NCI-H2081 treated with DMSO at 0.1 percent for 48 hours (cell line): Measurements from ENCODE around the gene TNFRSF19.

Experiments used
- DNase-seq: peaks from one replicate; lab custom pipeline; 2025; lab: John Stamatoyannopoulos, UW

The TNFRSF19 gene

DNA sequence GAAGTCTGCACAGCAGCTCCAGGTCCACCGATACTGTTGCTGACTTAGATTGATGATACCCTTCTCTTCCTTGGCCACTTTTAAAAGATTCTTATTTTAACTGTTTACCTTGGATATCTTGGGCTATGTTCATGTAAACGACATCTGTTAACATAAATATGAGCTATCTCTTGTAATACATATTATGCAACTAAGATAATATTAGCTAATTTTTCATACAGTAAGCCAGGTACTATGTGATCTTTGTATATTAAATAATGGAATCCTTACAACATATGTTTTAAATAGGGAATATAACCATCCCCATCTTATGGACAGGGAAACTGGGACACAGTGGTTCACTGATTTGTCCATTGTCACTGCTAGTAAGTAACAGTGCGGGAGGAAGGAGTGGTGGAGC lies 37.9 kb downstream of the TNFRSF19 start:
- no peak for DNase-seq

GRCh38 chr13:23608701-23609413 lies 38.6 kb downstream of the TNFRSF19 start:
- no peak for DNase-seq

DNA sequence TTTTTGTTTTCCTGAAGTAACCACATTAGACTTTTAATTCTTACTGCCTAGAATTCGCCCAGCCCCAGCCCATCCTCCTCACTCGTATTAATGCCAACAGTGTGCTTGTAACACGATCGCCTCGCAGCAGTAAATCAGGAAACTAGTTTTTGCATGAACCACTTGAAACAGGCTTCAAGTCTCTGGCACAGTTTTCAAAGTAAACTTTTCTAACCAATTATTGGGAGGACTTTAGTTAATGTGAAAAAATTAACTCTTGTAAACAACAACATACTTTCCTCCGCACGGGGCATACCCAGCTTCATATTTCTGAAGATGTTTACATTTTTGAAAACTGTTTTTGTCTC lies 39.2 kb downstream of the TNFRSF19 start:
- DNase-seq = no peak

DNA sequence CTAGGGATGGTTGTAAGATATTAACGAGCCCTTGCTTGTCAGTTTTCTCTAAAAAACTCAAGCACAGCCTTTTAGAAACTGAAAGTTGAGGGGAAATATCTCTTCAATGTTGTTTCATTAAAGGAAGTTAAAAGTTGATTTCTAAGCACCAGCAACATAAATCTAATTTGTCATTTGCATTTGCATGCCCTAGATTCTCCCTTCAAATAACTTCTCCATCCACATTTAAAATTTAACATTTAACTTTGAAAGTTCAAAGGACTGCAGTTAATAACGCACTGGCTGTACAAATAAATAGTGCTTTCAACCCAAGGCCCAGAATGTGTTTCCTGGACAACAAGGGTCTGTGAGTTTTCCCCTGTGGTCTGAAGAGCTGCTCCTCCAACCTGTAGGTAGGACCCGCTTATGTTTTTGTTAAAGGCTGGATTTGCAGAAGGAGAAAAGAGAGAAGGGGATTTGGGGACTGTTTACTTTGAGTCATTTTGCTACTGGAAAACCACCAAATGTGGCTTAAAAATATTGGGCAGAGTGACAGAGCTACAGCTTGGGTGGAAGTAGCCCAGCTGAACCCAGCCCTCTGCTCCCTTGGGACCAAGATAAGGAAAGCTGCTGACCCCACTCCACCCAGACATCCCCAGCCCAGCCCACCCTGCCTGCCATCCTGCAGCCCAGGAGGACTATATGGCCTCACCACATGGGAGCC lies 39.8 kb downstream of the TNFRSF19 start:
- DNase-seq = no peak

GRCh38 chr13:23610966-23611491 lies 40.8 kb downstream of the TNFRSF19 start:
- DNase-seq = no peak

GRCh38 chr13:23612182-23612581 lies 42.0 kb downstream of the TNFRSF19 start:
- DNase-seq = no peak

DNA sequence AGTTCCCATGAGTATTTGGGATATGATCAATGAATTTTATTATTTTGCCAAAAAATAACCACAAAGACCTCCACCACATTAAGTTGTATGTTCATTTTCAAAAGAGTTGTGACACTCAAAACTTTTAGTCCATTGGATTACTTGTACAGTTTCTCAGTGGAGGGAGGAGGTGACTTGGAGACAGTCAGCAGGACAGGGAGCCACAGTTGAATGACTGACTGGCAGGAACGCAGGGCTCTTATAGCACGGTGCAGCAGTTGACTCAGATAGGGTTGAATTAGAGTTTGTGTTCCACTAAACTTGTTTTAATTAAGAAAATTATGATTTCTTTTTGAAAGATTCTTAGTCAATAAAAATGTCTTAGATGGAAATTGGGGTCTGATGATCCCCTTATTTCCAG lies 42.5 kb downstream of the TNFRSF19 start:
- DNase-seq = no peak

- DNase-seq = no peak
These were observed 43.4 kb downstream of the TNFRSF19 start for GRCh38 chr13:23613596-23613995.

DNA sequence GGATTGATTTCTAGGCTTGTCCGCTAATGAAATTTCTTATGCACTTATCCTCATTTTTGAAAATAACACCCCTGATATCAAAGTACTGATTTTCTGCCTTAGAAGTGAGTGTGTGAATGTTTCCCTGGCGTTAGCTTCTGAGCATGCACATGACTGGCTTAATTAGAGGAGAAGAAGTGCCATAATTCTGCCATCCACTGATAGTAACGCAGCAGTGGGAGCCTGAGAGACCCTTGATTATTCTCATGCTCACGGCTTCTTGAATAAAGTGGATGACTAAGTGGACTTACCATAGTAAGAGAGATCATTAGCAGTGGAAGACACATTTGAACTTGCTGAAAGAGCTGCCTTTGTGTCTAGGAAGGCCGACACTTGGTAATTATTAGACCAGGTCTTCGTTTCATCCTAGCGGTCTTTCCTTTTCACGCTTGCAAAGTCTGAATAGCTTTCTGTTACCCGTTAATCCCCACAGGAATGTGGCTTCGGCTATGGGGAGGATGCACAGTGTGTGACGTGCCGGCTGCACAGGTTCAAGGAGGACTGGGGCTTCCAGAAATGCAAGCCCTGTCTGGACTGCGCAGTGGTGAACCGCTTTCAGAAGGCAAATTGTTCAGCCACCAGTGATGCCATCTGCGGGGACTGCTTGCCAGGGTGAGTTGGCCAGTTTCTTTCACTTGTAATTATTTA lies 45.3 kb downstream of the TNFRSF19 start:
- DNase-seq = no peak

DNA sequence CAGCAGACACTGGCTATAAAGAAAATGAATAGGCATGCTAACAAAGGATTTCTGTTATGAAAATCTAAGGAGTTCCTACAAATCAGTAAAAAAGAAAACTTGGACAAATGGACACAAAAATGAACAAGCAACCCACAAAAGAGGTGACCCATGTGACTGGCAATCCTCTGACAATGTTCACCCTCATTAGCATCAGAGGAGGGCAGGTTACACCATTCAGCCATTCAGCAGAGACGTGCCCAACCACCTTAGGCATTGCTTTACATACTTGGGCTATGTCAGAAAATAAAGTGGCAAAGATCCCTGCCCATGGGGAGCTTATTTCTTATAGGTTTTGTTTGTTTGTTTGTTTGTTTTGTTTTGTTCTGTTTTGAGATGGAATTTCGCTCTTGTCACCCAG lies 46.0 kb downstream of the TNFRSF19 start:
- no peak for DNase-seq

GRCh38 chr13:23617551-23618024 lies 47.4 kb downstream of the TNFRSF19 start:
- DNase-seq = no peak

GRCh38 chr13:23618341-23618740 lies 48.1 kb downstream of the TNFRSF19 start:
- no peak for DNase-seq

- DNase-seq = no peak
These were observed 49.0 kb downstream of the TNFRSF19 start for GRCh38 chr13:23619068-23619855.

DNA sequence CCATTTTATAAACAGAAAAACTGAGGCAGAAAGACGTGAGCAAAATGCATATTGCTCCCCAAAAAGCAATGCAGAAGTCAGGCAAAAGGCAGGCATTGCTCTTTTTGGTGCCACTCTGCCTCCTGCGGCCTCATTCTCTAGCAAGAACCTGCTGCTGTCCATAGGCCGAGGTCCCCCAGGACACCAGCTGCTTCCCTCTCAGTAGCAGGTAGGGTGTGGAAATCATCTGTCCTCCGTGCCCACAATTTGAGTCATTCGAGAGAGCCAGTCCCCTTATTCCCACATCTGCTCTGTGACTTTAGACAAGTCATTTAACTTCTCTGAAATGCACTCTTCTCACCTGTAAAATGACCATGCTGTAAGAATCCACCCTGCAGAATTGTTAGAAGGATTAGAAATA lies 50.0 kb downstream of the TNFRSF19 start:
- DNase-seq = no peak

DNA sequence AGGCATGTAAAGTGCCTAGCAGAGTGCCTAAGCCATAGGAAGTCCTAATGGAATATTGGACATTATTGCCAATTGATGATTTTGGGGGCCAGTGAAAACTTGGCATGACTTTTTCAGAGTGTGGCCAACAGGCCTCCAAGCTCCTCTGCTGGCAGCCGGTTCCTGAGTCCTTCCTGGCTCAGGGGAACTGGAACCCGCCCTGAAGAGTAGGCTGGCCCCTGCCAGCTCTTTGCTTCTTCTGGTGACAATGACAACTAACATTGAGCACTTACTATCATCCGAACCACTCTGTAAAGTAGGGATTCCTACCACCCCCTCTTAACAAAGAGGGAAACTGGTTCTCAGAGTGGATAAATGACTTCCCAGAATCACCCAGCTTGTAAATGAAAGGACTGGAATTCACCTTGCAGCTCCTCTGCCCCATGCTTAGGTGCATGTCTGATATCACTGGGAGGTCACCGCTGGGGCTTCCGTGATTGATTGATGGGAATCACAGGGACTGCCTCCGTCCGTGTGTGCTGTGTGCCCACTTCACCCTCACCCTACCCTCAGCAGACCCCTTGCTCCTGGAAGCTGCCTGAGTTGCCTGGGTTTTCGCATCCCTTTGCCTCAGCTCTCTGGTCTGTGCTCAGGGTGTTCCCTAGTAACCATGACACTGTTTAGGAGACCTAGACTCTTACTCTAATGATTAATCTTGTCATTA lies 50.6 kb downstream of the TNFRSF19 start:
- DNase-seq = no peak

- DNase-seq = no peak
These were observed 51.1 kb downstream of the TNFRSF19 start for GRCh38 chr13:23621316-23621645.

DNA sequence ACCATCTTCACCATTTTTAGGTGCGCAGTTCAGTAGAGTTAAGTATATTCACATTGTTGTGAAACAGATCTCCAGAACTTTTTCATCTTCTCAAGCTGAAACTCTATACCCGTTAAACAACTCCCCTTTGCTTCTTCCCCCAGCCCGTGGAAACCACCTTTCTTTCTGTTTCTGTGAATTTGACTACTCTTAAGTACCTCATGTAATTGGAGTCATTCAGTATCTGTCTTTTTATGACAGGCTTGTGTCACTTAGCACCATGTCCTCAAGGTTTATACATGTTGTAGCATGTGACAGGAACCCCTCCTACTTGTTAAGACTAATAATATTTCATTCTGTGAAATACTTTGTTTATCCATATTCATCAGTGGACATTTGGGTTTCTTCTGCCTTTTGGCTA lies 52.8 kb downstream of the TNFRSF19 start:
- DNase-seq = no peak

- DNase-seq = no peak
These were observed 53.2 kb downstream of the TNFRSF19 start for GRCh38 chr13:23623394-23623793.

DNA sequence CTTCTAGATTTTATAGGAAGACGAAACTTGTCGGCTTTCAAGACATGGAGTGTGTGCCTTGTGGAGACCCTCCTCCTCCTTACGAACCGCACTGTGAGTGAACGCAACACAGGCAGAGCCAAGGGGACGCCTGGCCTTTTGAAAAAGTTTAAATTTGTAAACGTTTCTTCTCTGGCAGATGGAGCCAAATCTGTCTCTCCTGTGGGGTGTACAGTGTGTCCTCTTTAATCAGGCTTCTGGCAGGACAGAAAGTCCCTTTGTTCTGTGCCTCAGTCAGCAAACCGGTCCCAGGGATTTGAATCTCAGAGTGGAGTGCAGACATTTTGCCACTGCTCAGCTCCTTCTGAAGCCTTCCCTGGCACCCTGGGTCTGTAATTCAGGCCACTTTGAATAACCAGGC lies 56.5 kb downstream of the TNFRSF19 start:
- DNase-seq = no peak

DNA sequence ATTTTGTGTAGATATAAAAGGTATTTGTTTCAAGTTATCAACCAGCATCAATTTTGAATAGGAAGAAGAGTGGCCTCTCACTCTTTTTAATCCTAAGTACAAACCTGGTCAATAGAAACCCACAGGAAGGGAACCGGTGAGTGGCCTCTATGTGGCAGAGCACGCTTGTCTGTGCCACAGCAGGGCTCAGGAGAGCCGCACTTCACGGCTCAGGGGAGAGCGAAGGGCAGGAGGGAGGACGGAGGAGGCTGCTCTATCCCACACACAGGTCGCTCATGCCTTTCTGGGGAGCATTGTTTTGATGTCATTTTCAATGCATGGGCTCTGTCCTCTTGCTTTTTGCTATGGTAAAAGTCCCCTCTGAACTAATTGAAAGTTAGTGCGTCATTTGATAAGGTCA lies 57.2 kb downstream of the TNFRSF19 start:
- no peak for DNase-seq

GRCh38 chr13:23628250-23628649 lies 58.0 kb downstream of the TNFRSF19 start:
- no peak for DNase-seq
